ENCODE measurements around the gene GNG8. TPM values are rescaled to one million over a fixed set of nuclear protein-coding genes. Genes with fewer than 3 reads are reported as not detected.

Gene GNG8
- polyA plus RNA-seq, 1 of the 3 experiments (the other 2 are of a cell fraction): not detected

GRCh38 chr19:46596008-46596407, 40.0 kb downstream of the GNG8 start:
- Histone ChIP-seq H3K9ac (no peak overlapping the region), H3K27me3 (ENCODE audit: insufficient read depth) (no peaks in the 10 kb centered on the region), H3K9me2 (no peaks in the 10 kb centered on the region), H3K36me3 (replicated peaks in 1 of 2; ENCODE audit: control insufficient read depth in 1 of 2, insufficient read depth in 2 of 2, low read length in 1 of 2) (no peaks in the 10 kb centered on the region), H3F3A (replicated peaks; ENCODE audit: insufficient read depth) (no peaks in the 10 kb centered on the region), H2AFZ (ENCODE audit: low read depth) (no peak overlapping the region), H3K4me3 (ENCODE audit: low read depth in 2 of 2, low read length in 1 of 2) (no peak overlapping the region), H3K9me3 (no peaks in the 10 kb centered on the region; the same call in 1 of the 2 replicates), H3K4me2 (no peak overlapping the region), H4K20me1 (ENCODE audit: insufficient read depth) (no peaks in the 10 kb centered on the region), H3K4me1 (ENCODE audit: control insufficient read depth in 1 of 2, insufficient read depth in 2 of 2, low read depth in 1 of 2, low read length in 1 of 2) (no peaks in the 10 kb centered on the region; a peak in 1 of 4 replicates), H3K27ac (ENCODE audit: low read depth in 2 of 2, low read length in 1 of 2) (no peak overlapping the region), H3K79me2 (ENCODE audit: insufficient read depth) (no peaks in the 10 kb centered on the region)
- ChIA-PET POLR2A (no interaction called here), CTCF (interaction anchor here (1.1 to 1.4 kb wide), 4 partner anchors 17 to 59 kb away, joined by 3 to 5 read pairs (median 3); no protein-coding TSS in a partner anchor)
- no peak for TF ChIP-seq CHD2 (IDR thresholded peaks at IDR 0.05; ENCODE audit: low read length, partially characterized antibody)
- no peak for TF ChIP-seq FOXJ3 (CRISPR knock-in tag; IDR thresholded peaks at IDR 0.05)
- TF ChIP-seq RFX5 (IDR thresholded peaks at IDR 0.05; ENCODE audit: low read length): no peak
- no peak for TF ChIP-seq MXI1 (IDR thresholded peaks at IDR 0.05; ENCODE audit: low read depth, low read length)
- no peak for TF ChIP-seq RXRA (IDR thresholded peaks at IDR 0.05; ENCODE audit: borderline replicate concordance, low read depth)
- no peak for TF ChIP-seq MEF2A (IDR thresholded peaks at IDR 0.05; ENCODE audit: borderline replicate concordance, low read depth)
- TF ChIP-seq IRF3 (IDR thresholded peaks at IDR 0.05; ENCODE audit: low read depth, low read length): no peak
- no peak for TF ChIP-seq REST (IDR thresholded peaks at IDR 0.05; ENCODE audit: low read depth, low read length)
- TF ChIP-seq EP300 (IDR thresholded peaks at IDR 0.05; ENCODE audit: borderline replicate concordance in 1 of 2, low read depth in 1 of 2, low read length in 1 of 2): no peak
- TF ChIP-seq FOSL2 (IDR thresholded peaks at IDR 0.05; ENCODE audit: borderline replicate concordance, low read depth): no peak
- TF ChIP-seq RCOR1 (IDR thresholded peaks at IDR 0.05; ENCODE audit: low read length): no peak
- TF ChIP-seq YY1 (IDR thresholded peaks at IDR 0.05; ENCODE audit: low read depth): no peak
- no peak for TF ChIP-seq GATA2 (CRISPR knock-in tag; IDR thresholded peaks at IDR 0.05)
- TF ChIP-seq SMC3 (IDR thresholded peaks at IDR 0.05; ENCODE audit: low read depth, low read length): no peak
- no peak for TF ChIP-seq SIN3A (IDR thresholded peaks at IDR 0.05; ENCODE audit: borderline replicate concordance, low read depth, low read length)
- TF ChIP-seq CTCF (IDR thresholded peaks at IDR 0.05): no peak
- no peak for TF ChIP-seq GABPA (IDR thresholded peaks at IDR 0.05; ENCODE audit: low read depth)
- no peak for DNase-seq
- WGBS (ENCODE audit: low lambda C conversion rate): 79% methylated on average over 6 of the region's 6 CpGs
